Measurements from ENCODE around the gene TSPAN33. TPM values are rescaled to one million over a fixed set of nuclear protein-coding genes. Genes with fewer than 3 reads are reported as not detected.
A peak's percentile ranks its signal among the peaks of the same experiment; 100 is the strongest.

Gene TSPAN33
- total and polyA plus RNA-seq, 8 donors, result 2.3 to 5.7 (median 5.1) TPM

- DNase-seq, result no peak
- intact Hi-C loops (cut with DNase I), result no loop called here
- no peaks in the 10 kb centered on the region for H3K9me3 ChIP-seq
- ATAC-seq, result no peak
- H3K4me1 ChIP-seq, result no peaks in the 10 kb centered on the region
- no peak overlapping the region for H3K27ac ChIP-seq
- TF ChIP-seq CTCF (IDR thresholded peaks at IDR 0.05), result no peak
- H3K4me3 ChIP-seq, result no peak overlapping the region
- H3K27me3 ChIP-seq, result peaks cover 0 to 4% of the 10 kb centered on the region in 2 donors
- no peaks in the 10 kb centered on the region for H3K36me3 ChIP-seq
These were observed 42.8 kb upstream of the TSPAN33 start for GRCh38 chr7:129101746-129102145.

GRCh38 chr7:129103561-129104324 is 40.8 kb upstream of the TSPAN33 start:
- Histone ChIP-seq H3K9me3 (no peaks in the 10 kb centered on the region), H3K36me3 (no peaks in the 10 kb centered on the region), H3K27ac (no peak overlapping the region), H3K4me3 (no peak overlapping the region), H3K27me3 (no peaks in the 10 kb centered on the region), H3K4me1 (no peaks in the 10 kb centered on the region)
- intact Hi-C loops (cut with DNase I), result no loop called here
- TF ChIP-seq CTCF (IDR thresholded peaks at IDR 0.05), result no peak
- ATAC-seq (no peak), DNase-seq (no peak)

- Histone ChIP-seq H3K27ac (no peak overlapping the region), H3K9me3 (no peaks in the 10 kb centered on the region), H3K4me1 (no peaks in the 10 kb centered on the region), H3K36me3 (no peaks in the 10 kb centered on the region), H3K4me3 (no peak overlapping the region), H3K27me3 (peaks cover 0 to 5% of the 10 kb centered on the region in 2 donors)
- ATAC-seq (no peak), DNase-seq (no peak)
- intact Hi-C loops (cut with DNase I), result no loop called here
- TF ChIP-seq CTCF (IDR thresholded peaks at IDR 0.05), result no peak
These were observed 35.9 kb upstream of the TSPAN33 start for GRCh38 chr7:129108581-129108980.

GRCh38 chr7:129110258-129110981 is 34.1 kb upstream of the TSPAN33 start:
- peaks cover 0 to 9% of the 10 kb centered on the region in 2 donors for H3K27me3 ChIP-seq
- H3K4me3 ChIP-seq, result no peak overlapping the region
- peaks cover 0 to under 1% of the 10 kb centered on the region in 2 donors for H3K9me3 ChIP-seq
- no peak for DNase-seq
- no peaks in the 10 kb centered on the region for H3K36me3 ChIP-seq
- no peaks in the 10 kb centered on the region for H3K4me1 ChIP-seq
- no peak for TF ChIP-seq CTCF (IDR thresholded peaks at IDR 0.05)
- no peak overlapping the region for H3K27ac ChIP-seq
- intact Hi-C loops (cut with DNase I), result no loop called here
- peak; percentile 37 for ATAC-seq

- no peak for TF ChIP-seq CTCF (IDR thresholded peaks at IDR 0.05)
- Histone ChIP-seq H3K9me3 (peaks cover 0 to 3% of the 10 kb centered on the region in 2 donors), H3K4me3 (no peak overlapping the region), H3K4me1 (no peaks in the 10 kb centered on the region), H3K27me3 (peaks cover 0 to 9% of the 10 kb centered on the region in 2 donors), H3K27ac (no peak overlapping the region), H3K36me3 (no peaks in the 10 kb centered on the region)
- ATAC-seq (no peak), DNase-seq (no peak)
- intact Hi-C loops (cut with DNase I), result no loop called here
These were observed 33.5 kb upstream of the TSPAN33 start for GRCh38 chr7:129110982-129111376.
